Keratinocyte (primary cell): ENCODE data around the gene CNOT4. TPM values are rescaled to one million over a fixed set of nuclear protein-coding genes. Genes with fewer than 3 reads are reported as not detected.

Experiments
- DNase-seq: peaks from one replicate; pipeline ENCODE4 v3.0.0-alpha.2; 2011; ENCODE audit warnings: low read depth, missing footprints, low spot score
- FAIRE-seq: peaks from 2 replicates; lab custom pipeline; 2011; peaks lifted over from hg19 to GRCh38; lab: Jason Lieb, UNC
- H2AFZ ChIP-seq: 2 replicates; pipeline ENCODE4 v1.6.0; 2012; ENCODE audit warnings: low read length, control low read depth, inconsistent platforms; ENCODE audit not compliant: control insufficient read depth
- H3K27ac ChIP-seq: 2 replicates; pipeline ENCODE4 v1.5.1; 2011; ENCODE audit warnings: low read length; ENCODE audit not compliant: control insufficient read depth, insufficient read depth
- H3K27me3 ChIP-seq: 3 replicates; pipeline ENCODE4 v1.6.0; 2011; ENCODE audit warnings: low read length; ENCODE audit not compliant: control insufficient read depth, insufficient read depth; ENCODE audit errors: extremely low read depth
- H3K36me3 ChIP-seq, 2 experiments: 2 replicates in 1 of 2; 3 replicates in 1 of 2; pipeline ENCODE4 v1.5.1; 2011; ENCODE audit warnings: low read length in 2 of 2, mild to moderate bottlenecking in 1 of 2; ENCODE audit not compliant: control insufficient read depth in 2 of 2, insufficient read depth in 2 of 2; ENCODE audit errors: extremely low read depth in 1 of 2
- H3K4me1 ChIP-seq: 3 replicates; pipeline ENCODE4 v1.5.1; 2011; ENCODE audit warnings: low read length; ENCODE audit not compliant: control insufficient read depth, insufficient read depth; ENCODE audit errors: extremely low read depth
- H3K4me2 ChIP-seq: 3 replicates; pipeline ENCODE4 v1.6.0; 2011; ENCODE audit warnings: low read depth, low read length; ENCODE audit not compliant: control insufficient read depth, insufficient read depth; ENCODE audit errors: extremely low read depth
- H3K4me3 ChIP-seq, 3 experiments: fragments of 200-600 bp in 1 of 3; sonication (generic) in 1 of 3; 2 replicates in 2 of 3; 3 replicates in 1 of 3; pipeline ENCODE4 v1.5.1; 2011 to 2016; ENCODE audit warnings: low read length in 3 of 3, mild to moderate bottlenecking in 3 of 3, control low read depth in 2 of 3, inconsistent platforms in 1 of 3, low read depth in 1 of 3, mixed read lengths in 1 of 3, mixed run types in 1 of 3, moderate library complexity in 1 of 3; ENCODE audit not compliant: control insufficient read depth in 2 of 3, insufficient read depth in 2 of 3; ENCODE audit errors: extremely low read depth in 1 of 3
- H3K79me2 ChIP-seq: 2 replicates; pipeline ENCODE4 v1.6.0; 2012; ENCODE audit warnings: low read length; ENCODE audit not compliant: control insufficient read depth, insufficient read depth
- H3K9ac ChIP-seq: 3 replicates; pipeline ENCODE4 v1.6.0; 2011; ENCODE audit warnings: low read length; ENCODE audit not compliant: control insufficient read depth, insufficient read depth; ENCODE audit errors: extremely low read depth
- H3K9me1 ChIP-seq: 3 replicates; pipeline ENCODE4 v1.6.0; 2011; ENCODE audit warnings: low read length; ENCODE audit not compliant: control insufficient read depth, insufficient read depth; ENCODE audit errors: extremely low read depth
- H3K9me3 ChIP-seq: 2 replicates; pipeline ENCODE4 v1.5.1; 2012; ENCODE audit warnings: low read depth, low read length; ENCODE audit not compliant: control insufficient read depth
- H4K20me1 ChIP-seq: 3 replicates; pipeline ENCODE4 v1.6.0; 2011; ENCODE audit warnings: low read length; ENCODE audit not compliant: control insufficient read depth, insufficient read depth; ENCODE audit errors: extremely low read depth
- EZH2 ChIP-seq: IDR thresholded peaks from one replicate; pipeline ENCODE4 v1.6.1; 2012; ENCODE audit warnings: inconsistent platforms, mild to moderate bottlenecking, low read length, moderate library complexity
- dilution Hi-C: fragments of 300-500 bp; cut with MboI; formaldehyde crosslinking; loops from one replicate; pipeline ENCODE4 v1.7.0; 2020; ENCODE audit warnings: low sequenced_read_pairs; ENCODE audit not compliant: extremely low pct_ligation_motif_present
- polyA plus RNA-seq, 5 experiments: library from polyadenylated mRNA; depleted of rRNA in 3 of 5; stranded (reverse) in 3 of 5; stranded (forward) in 1 of 5; unstranded in 1 of 5; fragments of >200 nt; gene quantifications; 1 replicate in 1 of 5; 2 replicates in 3 of 5; 3 replicates in 1 of 5; pipeline versions ENCODE4 v1.2.1 to v1.2.3, GENCODE V29; 2011 to 2012; ENCODE audit warnings: missing spikeins in 2 of 5, low read depth in 1 of 5, low replicate concordance in 1 of 5
- TF ChIP-seq, protein P1 (sequence below), 3 experiments: IDR thresholded peaks in 1 of 3; conservative IDR thresholded peaks in 1 of 3; optimal IDR thresholded peaks in 1 of 3; 2 replicates in 2 of 3; 3 replicates in 1 of 3; pipeline versions ENCODE3 to v1.5.1; 2011; ENCODE audit warnings: low read length in 3 of 3, mild to moderate bottlenecking in 3 of 3, moderate library complexity in 2 of 3, control low read depth in 1 of 3, inconsistent platforms in 1 of 3; ENCODE audit not compliant: insufficient read depth in 2 of 3; ENCODE audit errors: extremely low read depth in 1 of 3

Gene CNOT4
- polyA plus RNA-seq, 1 donor (not counting 4 experiments of a cell fraction or from before 2014, with no cell fraction given): 11.4 TPM

DNA sequence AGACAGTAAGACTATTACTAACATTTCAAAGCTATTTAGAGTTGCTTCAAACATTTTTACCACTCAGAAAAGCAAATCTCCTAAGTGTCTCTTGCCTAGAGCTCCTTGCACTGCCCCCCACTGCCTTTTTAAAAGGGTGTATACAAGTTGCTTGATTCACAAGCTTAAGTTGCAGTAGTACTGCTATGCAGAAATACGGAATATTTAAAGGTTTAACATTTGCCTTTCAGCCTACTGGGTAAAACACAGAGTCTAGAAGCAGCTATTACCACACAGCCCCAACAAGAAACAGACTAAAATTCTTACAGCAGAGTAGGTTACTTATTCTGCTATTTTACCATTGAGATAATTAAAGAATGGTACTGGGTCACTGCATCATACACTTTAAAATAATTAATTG lies 128.5 kb downstream of the CNOT4 start:
- FAIRE-seq: no peak
- H3K27ac ChIP-seq: no peak overlapping the region

DNA sequence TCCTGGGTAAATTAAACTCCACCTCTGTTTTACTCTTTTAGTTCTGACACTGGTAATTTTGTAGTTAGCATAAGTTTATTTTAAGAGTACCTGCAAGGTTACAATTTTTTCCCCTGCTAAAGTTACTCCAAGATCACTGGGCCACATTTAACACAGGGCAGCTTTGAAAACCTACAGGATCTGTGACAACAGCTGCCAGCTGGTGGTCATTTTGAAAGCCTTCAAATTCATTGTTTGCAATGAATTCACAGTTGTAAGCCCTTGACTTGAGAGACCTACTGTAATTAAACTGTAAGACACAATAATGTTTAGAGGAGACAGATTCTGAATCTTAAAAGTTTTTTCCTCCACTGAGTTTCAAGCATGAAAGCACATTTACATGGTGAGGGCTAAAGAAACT lies 129.6 kb downstream of the CNOT4 start:
- TF ChIP-seq, protein P1, sequence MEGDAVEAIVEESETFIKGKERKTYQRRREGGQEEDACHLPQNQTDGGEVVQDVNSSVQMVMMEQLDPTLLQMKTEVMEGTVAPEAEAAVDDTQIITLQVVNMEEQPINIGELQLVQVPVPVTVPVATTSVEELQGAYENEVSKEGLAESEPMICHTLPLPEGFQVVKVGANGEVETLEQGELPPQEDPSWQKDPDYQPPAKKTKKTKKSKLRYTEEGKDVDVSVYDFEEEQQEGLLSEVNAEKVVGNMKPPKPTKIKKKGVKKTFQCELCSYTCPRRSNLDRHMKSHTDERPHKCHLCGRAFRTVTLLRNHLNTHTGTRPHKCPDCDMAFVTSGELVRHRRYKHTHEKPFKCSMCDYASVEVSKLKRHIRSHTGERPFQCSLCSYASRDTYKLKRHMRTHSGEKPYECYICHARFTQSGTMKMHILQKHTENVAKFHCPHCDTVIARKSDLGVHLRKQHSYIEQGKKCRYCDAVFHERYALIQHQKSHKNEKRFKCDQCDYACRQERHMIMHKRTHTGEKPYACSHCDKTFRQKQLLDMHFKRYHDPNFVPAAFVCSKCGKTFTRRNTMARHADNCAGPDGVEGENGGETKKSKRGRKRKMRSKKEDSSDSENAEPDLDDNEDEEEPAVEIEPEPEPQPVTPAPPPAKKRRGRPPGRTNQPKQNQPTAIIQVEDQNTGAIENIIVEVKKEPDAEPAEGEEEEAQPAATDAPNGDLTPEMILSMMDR (optimal IDR thresholded peaks at IDR 0.05 in 1 of 3, IDR thresholded peaks at IDR 0.05 in 1 of 3, conservative IDR thresholded peaks at IDR 0.05 in 1 of 3; ENCODE audit: extremely low read depth in 1 of 3, insufficient read depth in 2 of 3, low read length in 3 of 3): no peak
- TF ChIP-seq EZH2: no peak
- Histone ChIP-seq H2AFZ (no peak overlapping the region), H3K4me3 (no peak overlapping the region), H3K4me2 (no peak overlapping the region), H3K36me3 (peaks cover 0 to 2% of the 10 kb centered on the region in 2 experiments), H3K9me3 (no peaks in the 10 kb centered on the region), H3K79me2 (no peaks in the 10 kb centered on the region), H3K9ac (no peak overlapping the region), H3K4me1 (no peaks in the 10 kb centered on the region), H3K27me3 (no peaks in the 10 kb centered on the region), H4K20me1 (no peaks in the 10 kb centered on the region), H3K9me1 (no peaks in the 10 kb centered on the region), H3K27ac (no peak overlapping the region)
- FAIRE-seq (no peak), DNase-seq (no peak)
- dilution Hi-C loops: no loop called here

More for the DNA sequence above, 128.5 kb downstream of the CNOT4 start:
- H3K36me3 ChIP-seq: peaks cover 0 to 2% of the 10 kb centered on the region in 2 experiments
- H3K9ac ChIP-seq: no peak overlapping the region
- H3K4me1 ChIP-seq: no peaks in the 10 kb centered on the region
- H3K9me3 ChIP-seq: no peaks in the 10 kb centered on the region
- H3K27me3 ChIP-seq: no peaks in the 10 kb centered on the region
- H4K20me1 ChIP-seq: no peaks in the 10 kb centered on the region
- H2AFZ ChIP-seq: no peak overlapping the region
- H3K79me2 ChIP-seq: no peaks in the 10 kb centered on the region
- no peaks in the 10 kb centered on the region for H3K9me1 ChIP-seq
- no peak for DNase-seq
- H3K4me3 ChIP-seq: no peak overlapping the region
- dilution Hi-C loops: no loop called here
- TF ChIP-seq, protein P1 (optimal IDR thresholded peaks at IDR 0.05 in 1 of 3, IDR thresholded peaks at IDR 0.05 in 1 of 3, conservative IDR thresholded peaks at IDR 0.05 in 1 of 3; ENCODE audit: extremely low read depth in 1 of 3, insufficient read depth in 2 of 3, low read length in 3 of 3): no peak
- TF ChIP-seq EZH2: no peak
- H3K4me2 ChIP-seq: no peak overlapping the region
